Left ventricle myocardium inferior (tissue), 1 donor: ENCODE data around the gene ADGRA3. TPM values are rescaled to one million over a fixed set of nuclear protein-coding genes. Genes with fewer than 3 reads are reported as not detected.

Experiments
- DNase-seq: peaks from one replicate; pipeline ENCODE4 v3.0.0-alpha.2; 2020
- H3K27ac ChIP-seq: fragments of 200-600 bp; replicated peaks from 2 replicates; pipeline ENCODE4 v1.8.0; 2021
- H3K27me3 ChIP-seq: fragments of 200-600 bp; 2 replicates; pipeline ENCODE4 v1.8.0; 2021; ENCODE audit warnings: low read depth
- H3K36me3 ChIP-seq: fragments of 200-600 bp; 2 replicates; pipeline ENCODE4 v1.8.0; 2021
- H3K4me1 ChIP-seq: fragments of 200-600 bp; 2 replicates; pipeline ENCODE4 v1.8.0; 2021
- H3K4me3 ChIP-seq: fragments of 200-600 bp; 2 replicates; pipeline ENCODE4 v1.8.0; 2021; ENCODE audit warnings: mild to moderate bottlenecking, moderate library complexity
- H3K9me3 ChIP-seq: fragments of 200-600 bp; replicated peaks from 2 replicates; pipeline ENCODE4 v1.8.0; 2021
- intact Hi-C: fragments of 100-400 bp; cut with micrococcal nuclease; formaldehyde crosslinking; loops from one replicate; pipeline ENCODE4 v1.11.0; 2022
- total RNA-seq: library from RNA; stranded (reverse); fragmentation: NEBNext Ultra II Directional; extraction: Animal tissue kit (Norgen Biotek cat#: 25700); gene quantifications from one replicate; pipeline ENCODE4 v1.2.1, GENCODE V29; 2021
- TF ChIP-seq, protein P1 (sequence below): fragments of 200-600 bp; IDR thresholded peaks from 2 replicates; pipeline ENCODE4 v1.8.0; 2021; ENCODE audit warnings: antibody characterized with exemption, mild to moderate bottlenecking, borderline replicate concordance
- donor health status: DM: no; HTN: yes; CAD: no; lungs with severe emphysema.

The ADGRA3 gene
- total RNA-seq, 1 donor from 2014 or later = 26.9 TPM

- TF ChIP-seq, protein P1, sequence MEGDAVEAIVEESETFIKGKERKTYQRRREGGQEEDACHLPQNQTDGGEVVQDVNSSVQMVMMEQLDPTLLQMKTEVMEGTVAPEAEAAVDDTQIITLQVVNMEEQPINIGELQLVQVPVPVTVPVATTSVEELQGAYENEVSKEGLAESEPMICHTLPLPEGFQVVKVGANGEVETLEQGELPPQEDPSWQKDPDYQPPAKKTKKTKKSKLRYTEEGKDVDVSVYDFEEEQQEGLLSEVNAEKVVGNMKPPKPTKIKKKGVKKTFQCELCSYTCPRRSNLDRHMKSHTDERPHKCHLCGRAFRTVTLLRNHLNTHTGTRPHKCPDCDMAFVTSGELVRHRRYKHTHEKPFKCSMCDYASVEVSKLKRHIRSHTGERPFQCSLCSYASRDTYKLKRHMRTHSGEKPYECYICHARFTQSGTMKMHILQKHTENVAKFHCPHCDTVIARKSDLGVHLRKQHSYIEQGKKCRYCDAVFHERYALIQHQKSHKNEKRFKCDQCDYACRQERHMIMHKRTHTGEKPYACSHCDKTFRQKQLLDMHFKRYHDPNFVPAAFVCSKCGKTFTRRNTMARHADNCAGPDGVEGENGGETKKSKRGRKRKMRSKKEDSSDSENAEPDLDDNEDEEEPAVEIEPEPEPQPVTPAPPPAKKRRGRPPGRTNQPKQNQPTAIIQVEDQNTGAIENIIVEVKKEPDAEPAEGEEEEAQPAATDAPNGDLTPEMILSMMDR = no peak
- H3K9me3 ChIP-seq = no peaks in the 10 kb centered on the region
- no peaks in the 10 kb centered on the region for H3K36me3 ChIP-seq
- no peak overlapping the region for H3K27ac ChIP-seq
- H3K27me3 ChIP-seq = no peaks in the 10 kb centered on the region
- H3K4me1 ChIP-seq = peaks cover 64% of the 10 kb centered on the region
- intact Hi-C loops = no loop called here
- DNase-seq = no peak
- H3K4me3 ChIP-seq = no peak overlapping the region
Observed at GRCh38 chr4:22512306-22512705, 3.6 kb downstream of the ADGRA3 start.

- H3K9me3 ChIP-seq = no peaks in the 10 kb centered on the region
- no peaks in the 10 kb centered on the region for H3K36me3 ChIP-seq
- no peak overlapping the region for H3K27ac ChIP-seq
- no peak for DNase-seq
- H3K27me3 ChIP-seq = no peaks in the 10 kb centered on the region
- TF ChIP-seq, protein P1 = no peak
- intact Hi-C loops = no loop called here
- H3K4me3 ChIP-seq = no peak overlapping the region
- peaks cover 59% of the 10 kb centered on the region for H3K4me1 ChIP-seq
Observed at GRCh38 chr4:22510750-22511149, 5.1 kb downstream of the ADGRA3 start.

GRCh38 chr4:22508376-22508775, 7.5 kb downstream of the ADGRA3 start:
- intact Hi-C loops = no loop called here
- no peaks in the 10 kb centered on the region for H3K27me3 ChIP-seq
- no peak overlapping the region for H3K27ac ChIP-seq
- TF ChIP-seq, protein P1 = no peak
- no peaks in the 10 kb centered on the region for H3K9me3 ChIP-seq
- peaks cover 42% of the 10 kb centered on the region for H3K4me1 ChIP-seq
- no peak overlapping the region for H3K4me3 ChIP-seq
- H3K36me3 ChIP-seq = no peaks in the 10 kb centered on the region
- no peak for DNase-seq

DNA sequence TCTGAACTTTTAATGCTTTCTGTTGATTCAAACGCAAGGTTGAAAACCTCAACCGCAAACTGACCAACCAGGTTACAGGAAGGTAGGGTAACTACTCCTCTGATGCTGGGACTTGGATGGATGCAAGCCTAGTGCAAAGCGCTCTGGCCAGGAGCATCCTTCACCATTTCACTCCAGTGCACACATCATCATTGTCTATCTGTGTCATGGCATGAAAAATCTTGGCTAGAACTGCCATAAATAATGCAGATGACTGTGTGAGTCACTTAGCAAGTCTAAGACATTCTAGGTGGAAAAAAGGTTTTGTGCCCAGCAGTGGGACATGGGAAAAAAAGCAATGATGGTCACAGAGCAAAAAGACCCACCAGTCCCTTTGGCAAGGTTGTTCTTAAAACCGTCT, 10.9 kb downstream of the ADGRA3 start:
- TF ChIP-seq, protein P1 = no peak
- H3K36me3 ChIP-seq = no peaks in the 10 kb centered on the region
- H3K4me3 ChIP-seq = no peak overlapping the region
- DNase-seq = no peak
- no peaks in the 10 kb centered on the region for H3K27me3 ChIP-seq
- H3K9me3 ChIP-seq = no peaks in the 10 kb centered on the region
- peaks cover 22% of the 10 kb centered on the region for H3K4me1 ChIP-seq
- no peak overlapping the region for H3K27ac ChIP-seq
- intact Hi-C loops = no loop called here

DNA sequence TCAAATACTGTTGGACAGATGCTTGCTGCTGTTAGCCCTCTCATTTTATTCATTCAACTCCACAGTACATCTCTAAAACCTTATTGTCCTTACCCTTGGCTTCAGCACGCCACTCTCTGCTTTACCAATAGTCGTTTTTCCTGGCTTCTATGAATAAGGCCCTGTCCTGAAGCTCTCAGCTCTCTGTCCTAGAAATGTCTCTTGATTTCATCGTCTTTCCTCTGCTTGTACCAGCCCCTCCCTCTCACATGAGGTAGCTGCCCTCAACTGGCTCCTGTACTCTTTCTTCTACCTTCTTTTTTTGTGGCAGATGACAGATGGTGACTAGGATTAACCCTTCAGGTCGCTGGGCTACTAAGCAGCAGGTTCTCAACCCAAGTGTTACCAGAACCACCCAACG, 11.4 kb downstream of the ADGRA3 start:
- TF ChIP-seq, protein P1 = no peak
- H3K27me3 ChIP-seq = no peaks in the 10 kb centered on the region
- intact Hi-C loops = no loop called here
- H3K4me3 ChIP-seq = no peak overlapping the region
- H3K36me3 ChIP-seq = no peaks in the 10 kb centered on the region
- no peak for DNase-seq
- no peak overlapping the region for H3K27ac ChIP-seq
- peaks cover 27% of the 10 kb centered on the region for H3K4me1 ChIP-seq
- H3K9me3 ChIP-seq = no peaks in the 10 kb centered on the region
